ENCODE results near the gene ACTR3C.
"Not testable (repeated sequence)": the region's sequence is repeated elsewhere in the genome, so short reads cannot be mapped to it uniquely, and the experiment has no call there.

The ACTR3C gene

GRCh38 chr7:150222083-150222972 lies 101.0 kb downstream of the ACTR3C start:
- not testable (repeated sequence) for H3K9me3 ChIP-seq (ENCODE audit: control insufficient read depth, low read length); H3K4me1 ChIP-seq (ENCODE audit: control insufficient read depth, insufficient read depth, low read length, poor library complexity, severe bottlenecking); H3K27ac ChIP-seq (ENCODE audit: low read depth, low read length, severe bottlenecking); H3K4me3 ChIP-seq (ENCODE audit: extremely low read depth, insufficient read depth, low read length, poor library complexity, severe bottlenecking); H3K36me3 ChIP-seq (ENCODE audit: control insufficient read depth, insufficient read depth, low read length)
- WGBS, 2 experiments (ENCODE audit: insufficient coverage in 2 of 2): 60% methylated on average over 1 of the region's 11 CpGs; no CpG with 5 or more reads in 1 of the 2 experiments

GRCh38 chr7:150220673-150221181 lies 102.6 kb downstream of the ACTR3C start:
- H3K36me3 ChIP-seq (ENCODE audit: control insufficient read depth, insufficient read depth, low read length); H3K4me1 ChIP-seq (ENCODE audit: control insufficient read depth, insufficient read depth, low read length, poor library complexity, severe bottlenecking); H3K4me3 ChIP-seq (ENCODE audit: extremely low read depth, insufficient read depth, low read length, poor library complexity, severe bottlenecking); H3K27ac ChIP-seq (ENCODE audit: low read depth, low read length, severe bottlenecking); H3K9me3 ChIP-seq (ENCODE audit: control insufficient read depth, low read length): not testable (repeated sequence)
- 0 to 5% methylated on average over 10 to 18 of the region's 38 CpGs for WGBS, 2 experiments (ENCODE audit: insufficient coverage in 2 of 2)

GRCh38 chr7:150219941-150220658 lies 103.2 kb downstream of the ACTR3C start:
- H3K36me3 ChIP-seq (ENCODE audit: control insufficient read depth, insufficient read depth, low read length); H3K4me3 ChIP-seq (ENCODE audit: extremely low read depth, insufficient read depth, low read length, poor library complexity, severe bottlenecking): not testable (repeated sequence)
- WGBS, 2 experiments (ENCODE audit: insufficient coverage in 2 of 2): 3 to 5% methylated on average over 11 to 12 of the region's 50 CpGs

GRCh38 chr7:150206848-150207247 lies 116.5 kb downstream of the ACTR3C start:
- H3K27ac ChIP-seq (ENCODE audit: low read depth, low read length, severe bottlenecking); H3K4me1 ChIP-seq (ENCODE audit: control insufficient read depth, insufficient read depth, low read length, poor library complexity, severe bottlenecking); H3K4me3 ChIP-seq (ENCODE audit: extremely low read depth, insufficient read depth, low read length, poor library complexity, severe bottlenecking); H3K9me3 ChIP-seq (ENCODE audit: control insufficient read depth, low read length); H3K36me3 ChIP-seq (ENCODE audit: control insufficient read depth, insufficient read depth, low read length): not testable (repeated sequence)
- WGBS, 2 experiments (ENCODE audit: insufficient coverage in 2 of 2): no CpG with 5 or more reads among the region's 1 CpG

More at GRCh38 chr7:150219941-150220658, 103.2 kb downstream of the ACTR3C start:
- not testable (repeated sequence) for H3K9me3 ChIP-seq (ENCODE audit: control insufficient read depth, low read length); H3K27ac ChIP-seq (ENCODE audit: low read depth, low read length, severe bottlenecking); H3K4me1 ChIP-seq (ENCODE audit: control insufficient read depth, insufficient read depth, low read length, poor library complexity, severe bottlenecking)

GRCh38 chr7:150205866-150206265 lies 117.5 kb downstream of the ACTR3C start:
- 83% methylated on average over 1 of the region's 4 CpGs; no CpG with 5 or more reads in 1 of the 2 experiments for WGBS, 2 experiments (ENCODE audit: insufficient coverage in 2 of 2)
- H3K4me1 ChIP-seq (ENCODE audit: control insufficient read depth, insufficient read depth, low read length, poor library complexity, severe bottlenecking); H3K36me3 ChIP-seq (ENCODE audit: control insufficient read depth, insufficient read depth, low read length); H3K27ac ChIP-seq (ENCODE audit: low read depth, low read length, severe bottlenecking); H3K4me3 ChIP-seq (ENCODE audit: extremely low read depth, insufficient read depth, low read length, poor library complexity, severe bottlenecking); H3K9me3 ChIP-seq (ENCODE audit: control insufficient read depth, low read length): not testable (repeated sequence)

GRCh38 chr7:150204577-150204976 lies 118.8 kb downstream of the ACTR3C start:
- H3K4me3 ChIP-seq (ENCODE audit: extremely low read depth, insufficient read depth, low read length, poor library complexity, severe bottlenecking); H3K36me3 ChIP-seq (ENCODE audit: control insufficient read depth, insufficient read depth, low read length); H3K27ac ChIP-seq (ENCODE audit: low read depth, low read length, severe bottlenecking); H3K4me1 ChIP-seq (ENCODE audit: control insufficient read depth, insufficient read depth, low read length, poor library complexity, severe bottlenecking); H3K9me3 ChIP-seq (ENCODE audit: control insufficient read depth, low read length): not testable (repeated sequence)
- WGBS, 2 experiments (ENCODE audit: insufficient coverage in 2 of 2): 82 to 85% methylated on average over 6 to 7 of the region's 7 CpGs

- WGBS, 2 experiments (ENCODE audit: insufficient coverage in 2 of 2): 87 to 100% methylated on average over 2 to 4 of the region's 4 CpGs
- not testable (repeated sequence) for H3K36me3 ChIP-seq (ENCODE audit: control insufficient read depth, insufficient read depth, low read length); H3K4me1 ChIP-seq (ENCODE audit: control insufficient read depth, insufficient read depth, low read length, poor library complexity, severe bottlenecking); H3K27ac ChIP-seq (ENCODE audit: low read depth, low read length, severe bottlenecking); H3K4me3 ChIP-seq (ENCODE audit: extremely low read depth, insufficient read depth, low read length, poor library complexity, severe bottlenecking); H3K9me3 ChIP-seq (ENCODE audit: control insufficient read depth, low read length)
Measured at GRCh38 chr7:150202894-150203293, 120.5 kb downstream of the ACTR3C start.
